SK-N-MC (cell line): ENCODE results near the gene SMOC1.

ENCODE experiments used
- EZH2 ChIP-seq: fragments of 200-600 bp; sonication (generic); IDR thresholded peaks from one replicate; pipeline ENCODE4 v1.6.1; 2017; ENCODE audit warnings: antibody characterized with exemption
- POLR2AphosphoS5 ChIP-seq: IDR thresholded peaks from 2 replicates; pipeline ENCODE4 v1.6.1; 2012; ENCODE audit warnings: mild to moderate bottlenecking, low read depth, low read length, borderline replicate concordance

DNA sequence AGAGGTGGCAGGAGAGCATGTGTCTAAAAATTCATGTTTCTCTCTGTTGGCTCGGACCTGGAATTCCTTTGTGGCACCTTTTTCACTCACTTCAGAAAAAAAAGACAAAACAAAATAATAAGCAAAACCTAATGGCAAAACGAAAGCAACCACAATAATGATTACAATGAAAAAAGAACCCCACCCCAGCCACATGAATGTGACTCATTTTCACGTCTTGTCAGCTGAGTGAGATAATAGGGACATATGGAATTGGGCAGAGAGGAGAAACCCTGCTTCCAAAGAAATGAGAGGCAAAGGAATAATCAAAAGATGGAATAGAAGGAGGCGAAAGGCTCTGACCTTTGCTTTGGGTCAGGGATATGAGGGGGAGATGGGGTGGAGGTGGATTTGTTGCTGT lies 166.1 kb downstream of the SMOC1 start:
- no peak for TF ChIP-seq EZH2
- no peak for TF ChIP-seq POLR2AphosphoS5
